Measurements from ENCODE around the gene BRIP1. TPM values are rescaled to one million over a fixed set of nuclear protein-coding genes. Genes with fewer than 3 reads are reported as not detected.

Gene BRIP1
- polyA plus RNA-seq, 1 of the 3 experiments (the other 2 are of a cell fraction) = 2.0 TPM

- H3K9me2 ChIP-seq = no peaks in the 10 kb centered on the region
- no peaks in the 10 kb centered on the region for H4K20me1 ChIP-seq (ENCODE audit: insufficient read depth)
- H2AFZ ChIP-seq (ENCODE audit: low read depth) = no peak overlapping the region
- TF ChIP-seq SMC3 (IDR thresholded peaks at IDR 0.05; ENCODE audit: low read depth, low read length) = no peak
- no peak for TF ChIP-seq FOSL2 (IDR thresholded peaks at IDR 0.05; ENCODE audit: borderline replicate concordance, low read depth)
- no peak for TF ChIP-seq USF2 (IDR thresholded peaks at IDR 0.05; ENCODE audit: borderline replicate concordance, low read depth, low read length)
- TF ChIP-seq PBX3 (IDR thresholded peaks at IDR 0.05) = no peak
- no peak for TF ChIP-seq POLR2AphosphoS5 (IDR thresholded peaks at IDR 0.05; ENCODE audit: low read depth, low read length)
- TF ChIP-seq CHD2 (IDR thresholded peaks at IDR 0.05; ENCODE audit: low read length, partially characterized antibody) = no peak
- no peak for TF ChIP-seq TEAD4 (IDR thresholded peaks at IDR 0.05; ENCODE audit: borderline replicate concordance, insufficient read depth)
- TF ChIP-seq GABPA (IDR thresholded peaks at IDR 0.05; ENCODE audit: low read depth) = no peak
- TF ChIP-seq SIN3A (IDR thresholded peaks at IDR 0.05; ENCODE audit: borderline replicate concordance, low read depth, low read length) = no peak
- TF ChIP-seq RFX5 (IDR thresholded peaks at IDR 0.05; ENCODE audit: low read length) = no peak
- TF ChIP-seq REST (IDR thresholded peaks at IDR 0.05; ENCODE audit: low read depth, low read length) = no peak
- TF ChIP-seq ELF1 (IDR thresholded peaks at IDR 0.05) = no peak
- no peak for TF ChIP-seq MAX (IDR thresholded peaks at IDR 0.05; ENCODE audit: low read depth)
- H3K27me3 ChIP-seq (ENCODE audit: insufficient read depth) = no peaks in the 10 kb centered on the region
- peaks cover 0 to 46% of the 10 kb centered on the region in 2 experiments for H3K36me3 ChIP-seq (replicated peaks in 1 of 2; ENCODE audit: control insufficient read depth in 1 of 2, insufficient read depth in 2 of 2, low read length in 1 of 2)
- WGBS (ENCODE audit: low lambda C conversion rate) = 100% methylated on average over 1 of the region's 1 CpG
- H3K4me2 ChIP-seq = no peak overlapping the region
- ChIA-PET POLR2A (no interaction called here), CTCF (no interaction called here)
- peaks cover 8% of the 10 kb centered on the region for H3F3A ChIP-seq (replicated peaks; ENCODE audit: insufficient read depth)
- no peak overlapping the region for H3K9ac ChIP-seq
- H3K4me3 ChIP-seq (ENCODE audit: low read depth in 2 of 2, low read length in 1 of 2) = no peak overlapping the region
- no peak overlapping the region for H3K27ac ChIP-seq (ENCODE audit: low read depth in 2 of 2, low read length in 1 of 2)
- H3K4me1 ChIP-seq (ENCODE audit: control insufficient read depth in 1 of 2, insufficient read depth in 2 of 2, low read depth in 1 of 2, low read length in 1 of 2) = peaks cover 0 to 3% of the 10 kb centered on the region in 2 experiments; a peak in 1 of 4 replicates
- peaks cover 11% of the 10 kb centered on the region; the same call in 1 of the 2 replicates for H3K9me3 ChIP-seq
- peaks cover 20% of the 10 kb centered on the region; the same call in 1 of the 2 replicates for H3K79me2 ChIP-seq (ENCODE audit: insufficient read depth)
- DNase-seq = no peak
Observed at GRCh38 chr17:61831099-61831498, 32.2 kb downstream of the BRIP1 start.

Measured in SK-N-SH (cell line).